A549 (cell line): ENCODE measurements around the gene CHKB. TPM values are rescaled to one million over a fixed set of nuclear protein-coding genes. Genes with fewer than 3 reads are reported as not detected.

ENCODE experiments used
- ATAC-seq, 2 experiments: fragments of 200-7000 bp in 1 of 2; fragments of >200 bp in 1 of 2; cut with Nextera tagmentation in 1 of 2; cut with Tn5 transposase in 1 of 2; 3 replicates each; pipeline versions ENCODE4 v1.8.0 to v1.9.1; 2018 to 2020; ENCODE audit warnings: mild to moderate bottlenecking in 1 of 2, moderate library complexity in 1 of 2
- CTCF ChIA-PET: fragments of 300-600 bp; sonication (Branson Sonifier 250); formaldehyde crosslinking; extraction: SDS; loops from one replicate; lab custom pipeline; 2021; ENCODE audit warnings: antibody characterized with exemption, inconsistent platforms; lab: Yijun Ruan, JAX
- POLR2A ChIA-PET: fragments of 350-600 bp; formaldehyde crosslinking; extraction: SDS; loops from one replicate; lab custom pipeline; 2021; ENCODE audit warnings: antibody characterized with exemption, inconsistent platforms; lab: Yijun Ruan, JAX
- DNase-seq, 2 experiments: peaks; one replicate each; pipeline versions ENCODE4 v3.0.0 to v3.0.0-alpha.2; 2011 to 2016; ENCODE audit warnings: low read depth in 1 of 2, low spot score in 1 of 2
- FAIRE-seq: peaks from 2 replicates; lab custom pipeline; 2011; peaks lifted over from hg19 to GRCh38; lab: Jason Lieb, UNC
- H3K27ac ChIP-seq, 2 experiments: fragments of >200 bp; sonication (Bioruptor Twin); formaldehyde crosslinking; 3 replicates each; pipeline ENCODE4 v1.5.1; 2016 to 2017
- H3K4me1 ChIP-seq: fragments of >200 bp; sonication (Bioruptor Twin); formaldehyde crosslinking; 3 replicates; pipeline ENCODE4 v1.6.1; 2016
- H3K4me2 ChIP-seq: fragments of >200 bp; sonication (Bioruptor Twin); formaldehyde crosslinking; 3 replicates; pipeline ENCODE4 v1.6.1; 2016
- H3K4me3 ChIP-seq: fragments of >200 bp; sonication (Bioruptor Twin); formaldehyde crosslinking; 3 replicates; pipeline ENCODE4 v1.5.1; 2016
- H3K9me3 ChIP-seq: fragments of >200 bp; sonication (Bioruptor Twin); formaldehyde crosslinking; 3 replicates; pipeline ENCODE4 v1.6.1; 2016
- BCL3 ChIP-seq: fragments of >200 bp; sonication (Bioruptor Twin); formaldehyde crosslinking; IDR thresholded peaks from 3 replicates; pipeline ENCODE4 v1.6.1; 2016
- BHLHE40 ChIP-seq: IDR thresholded peaks from 2 replicates; pipeline ENCODE4 v1.6.1; 2012; ENCODE audit warnings: low read depth, low read length, inconsistent platforms
- CBX2 ChIP-seq: fragments of 200-600 bp; sonication (generic); IDR thresholded peaks from 2 replicates; pipeline ENCODE4 v1.6.1; 2016; ENCODE audit warnings: low read depth, mild to moderate bottlenecking, borderline replicate concordance
- CBX8 ChIP-seq: fragments of 200-600 bp; sonication (generic); IDR thresholded peaks from 2 replicates; pipeline ENCODE4 v1.6.1; 2016
- CEBPB ChIP-seq, 2 experiments: fragments of >200 bp in 1 of 2; sonication (Bioruptor Twin) in 1 of 2; formaldehyde crosslinking in 1 of 2; IDR thresholded peaks; 2 replicates each; pipeline ENCODE4 v1.6.1; 2012 to 2016
- CHD2 ChIP-seq: fragments of 150-350 bp; IDR thresholded peaks from 2 replicates; pipeline ENCODE4 v1.6.1; 2014; ENCODE audit warnings: low read length; ENCODE audit not compliant: partially characterized antibody
- CHD4 ChIP-seq: fragments of 200-600 bp; sonication (generic); IDR thresholded peaks from 2 replicates; pipeline ENCODE4 v1.6.1; 2016; ENCODE audit warnings: antibody characterized with exemption, mild to moderate bottlenecking, borderline replicate concordance
- EHF ChIP-seq: fragments of 250-450 bp; sonication (Bioruptor Pico); IDR thresholded peaks from 2 replicates; pipeline ENCODE4 v1.5.0; 2020; ENCODE audit warnings: mild to moderate bottlenecking
- EHMT2 ChIP-seq: fragments of 200-600 bp; sonication (generic); IDR thresholded peaks from 2 replicates; pipeline ENCODE4 v1.6.1; 2016; ENCODE audit warnings: antibody characterized with exemption, low read depth, mild to moderate bottlenecking, moderate library complexity
- ELK1 ChIP-seq: fragments of 150-350 bp; IDR thresholded peaks from 2 replicates; pipeline ENCODE4 v1.6.1; 2014; ENCODE audit warnings: low read depth, mild to moderate bottlenecking, low read length
- ESRRA ChIP-seq: fragments of 150-350 bp; IDR thresholded peaks from 2 replicates; pipeline ENCODE4 v1.6.1; 2014; ENCODE audit warnings: mild to moderate bottlenecking, low read length, borderline replicate concordance
- GATA3 ChIP-seq: IDR thresholded peaks from 2 replicates; pipeline ENCODE4 v1.6.1; 2012; ENCODE audit warnings: borderline replicate concordance
- HOXA7 ChIP-seq: fragments of 250-450 bp; sonication (Bioruptor Pico); IDR thresholded peaks from 2 replicates; pipeline ENCODE4 v1.5.0; 2020; ENCODE audit warnings: mild to moderate bottlenecking, moderate library complexity
- HOXB13 ChIP-seq: fragments of 250-450 bp; sonication (Bioruptor Pico); IDR thresholded peaks from 2 replicates; pipeline ENCODE4 v1.5.0; 2020; ENCODE audit warnings: low read depth, mild to moderate bottlenecking, moderate library complexity
- HOXB5 ChIP-seq: fragments of 250-450 bp; sonication (Bioruptor Pico); IDR thresholded peaks from 2 replicates; pipeline ENCODE4 v1.5.0; 2020; ENCODE audit warnings: mild to moderate bottlenecking, moderate library complexity
- JUN ChIP-seq, 2 experiments: fragments of >200 bp; sonication (Bioruptor Twin); formaldehyde crosslinking; IDR thresholded peaks; 2 replicates in 1 of 2; 3 replicates in 1 of 2; pipeline ENCODE4 v1.6.1; 2016 to 2017
- KDM1A ChIP-seq: fragments of 200-600 bp; sonication (generic); IDR thresholded peaks from 2 replicates; pipeline ENCODE4 v1.6.1; 2016; ENCODE audit warnings: low read depth, mild to moderate bottlenecking
- MAX ChIP-seq: IDR thresholded peaks from 2 replicates; pipeline ENCODE4 v1.6.1; 2012
- MYC ChIP-seq: IDR thresholded peaks from 2 replicates; pipeline ENCODE4 v1.6.1; 2012; ENCODE audit warnings: mild to moderate bottlenecking, inconsistent platforms, low read length, improper control_type of control experiment, borderline replicate concordance
- NPAS2 ChIP-seq: fragments of 250-450 bp; sonication (Bioruptor Pico); IDR thresholded peaks from 2 replicates; pipeline ENCODE4 v1.8.0; 2022; ENCODE audit warnings: mild to moderate bottlenecking, moderate library complexity, borderline replicate concordance
- NR3C1 ChIP-seq: fragments of >200 bp; sonication (Bioruptor Twin); formaldehyde crosslinking; IDR thresholded peaks from 3 replicates; pipeline ENCODE4 v1.6.1; 2017
- POLR2A ChIP-seq: IDR thresholded peaks from 2 replicates; pipeline ENCODE4 v1.6.1; 2012; ENCODE audit warnings: mild to moderate bottlenecking, low read length
- SREBF2 ChIP-seq: fragments of 450-650 bp; IDR thresholded peaks from 2 replicates; pipeline ENCODE4 v1.6.1; 2014; ENCODE audit warnings: mild to moderate bottlenecking, moderate library complexity
- TFCP2L1 ChIP-seq: fragments of 250-450 bp; sonication (Bioruptor Pico); IDR thresholded peaks from 2 replicates; pipeline ENCODE4 v1.5.0; 2021; ENCODE audit warnings: mild to moderate bottlenecking
- ZNF302 ChIP-seq: fragments of 250-450 bp; sonication (Bioruptor Pico); IDR thresholded peaks from 2 replicates; pipeline ENCODE4 v1.9.0; 2021; ENCODE audit warnings: inconsistent platforms, mild to moderate bottlenecking, moderate library complexity
- WGBS: methylation state at CpG from one replicate; pipeline ENCODE4 v1.1.6; 2017; ENCODE audit errors: missing lambda C conversion rate; 5-methylcytosine and 5-hydroxymethylcytosine counted together
- polyA plus RNA-seq, 4 experiments: library from polyadenylated mRNA; depleted of rRNA in 3 of 4; stranded (reverse); fragments of >200 nt; fragmentation: RNase III in 1 of 4; extraction: RNeasy Plus Mini Kit Qiagen cat#74134 plus additional on column Dnase treatment in 1 of 4; gene quantifications; 2 replicates in 3 of 4; 3 replicates in 1 of 4; pipeline ENCODE4 v1.2.3, GENCODE V29; 2011 to 2017
- TF ChIP-seq, protein P1 (sequence below): fragments of 250-450 bp; sonication (Bioruptor Pico); IDR thresholded peaks from 2 replicates; pipeline ENCODE4 v1.5.0; 2021; ENCODE audit warnings: mild to moderate bottlenecking, moderate library complexity, borderline replicate concordance
- TF ChIP-seq, protein P2 (sequence below): IDR thresholded peaks from 2 replicates; pipeline ENCODE4 v1.6.1; 2012; ENCODE audit warnings: low read depth, borderline replicate concordance
- TF ChIP-seq, protein P3 (sequence below): fragments of 450-650 bp; IDR thresholded peaks from 2 replicates; pipeline ENCODE4 v1.6.1; 2014; ENCODE audit warnings: antibody characterized with exemption

CHKB gene
- polyA plus RNA-seq, 2 of the 4 experiments (the other 2 are of a cell fraction) = 16.4 to 25.8 TPM

- no peak for TF ChIP-seq SREBF2
- 0 out of 5 replicates have a peak, but pooled peaks of 1 of the 2 experiments have one; percentile 3 for TF ChIP-seq JUN (IDR thresholded peaks at IDR 0.05)
- TF ChIP-seq BCL3 = no peak
- no peak for TF ChIP-seq CBX2
- TF ChIP-seq HOXA7 = no peak
- 0 out of 2 replicates have a peak, but pooled peaks have one; percentile 14 for TF ChIP-seq HOXB5
- TF ChIP-seq CBX8 = no peak
- TF ChIP-seq EHF = no peak
- TF ChIP-seq ZNF302 (CRISPR knock-in tag) = no peak
- TF ChIP-seq EHMT2 = no peak
- no peak for TF ChIP-seq ELK1
- TF ChIP-seq ESRRA = no peak
- no peak for TF ChIP-seq CHD2
- TF ChIP-seq, protein P1, sequence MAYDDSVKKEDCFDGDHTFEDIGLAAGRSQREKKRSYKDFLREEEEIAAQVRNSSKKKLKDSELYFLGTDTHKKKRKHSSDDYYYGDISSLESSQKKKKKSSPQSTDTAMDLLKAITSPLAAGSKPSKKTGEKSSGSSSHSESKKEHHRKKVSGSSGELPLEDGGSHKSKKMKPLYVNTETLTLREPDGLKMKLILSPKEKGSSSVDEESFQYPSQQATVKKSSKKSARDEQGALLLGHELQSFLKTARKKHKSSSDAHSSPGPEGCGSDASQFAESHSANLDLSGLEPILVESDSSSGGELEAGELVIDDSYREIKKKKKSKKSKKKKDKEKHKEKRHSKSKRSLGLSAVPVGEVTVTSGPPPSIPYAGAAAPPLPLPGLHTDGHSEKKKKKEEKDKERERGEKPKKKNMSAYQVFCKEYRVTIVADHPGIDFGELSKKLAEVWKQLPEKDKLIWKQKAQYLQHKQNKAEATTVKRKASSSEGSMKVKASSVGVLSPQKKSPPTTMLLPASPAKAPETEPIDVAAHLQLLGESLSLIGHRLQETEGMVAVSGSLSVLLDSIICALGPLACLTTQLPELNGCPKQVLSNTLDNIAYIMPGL (CRISPR knock-in tag) = no peak
- TF ChIP-seq GATA3 = peak; percentile 23; the same call in 1 of the 2 replicates
- TF ChIP-seq CHD4 = no peak
- no peak for TF ChIP-seq HOXB13 (CRISPR knock-in tag)
- TF ChIP-seq, protein P2, sequence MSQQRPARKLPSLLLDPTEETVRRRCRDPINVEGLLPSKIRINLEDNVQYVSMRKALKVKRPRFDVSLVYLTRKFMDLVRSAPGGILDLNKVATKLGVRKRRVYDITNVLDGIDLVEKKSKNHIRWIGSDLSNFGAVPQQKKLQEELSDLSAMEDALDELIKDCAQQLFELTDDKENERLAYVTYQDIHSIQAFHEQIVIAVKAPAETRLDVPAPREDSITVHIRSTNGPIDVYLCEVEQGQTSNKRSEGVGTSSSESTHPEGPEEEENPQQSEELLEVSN = peak; percentile 21; the same call in 1 of the 2 replicates
- CTCF ChIA-PET = no interaction called here
- POLR2A ChIA-PET = interaction anchor here (0.7 kb wide), 1 partner anchor 9 kb away, joined by 5 read pairs; no protein-coding TSS in a partner anchor
- FAIRE-seq (no peak), DNase-seq (peak in 1 of 2 experiments; percentile 71), ATAC-seq (peak in 1 of 2 experiments; percentile 0; a peak in 2 of 6 replicates)
- Histone ChIP-seq H3K4me3 (peak overlapping the region; percentile 64), H3K9me3 (no peaks in the 10 kb centered on the region), H3K27ac (peak overlapping the region; percentile 95 to 98), H3K4me1 (peaks cover 29% of the 10 kb centered on the region), H3K4me2 (peak overlapping the region; percentile 92)
- WGBS = no CpG with 5 or more reads among the region's 21 CpGs
Measured at GRCh38 chr22:50530580-50530876, 52.1 kb downstream of the CHKB start.

GRCh38 chr22:50529897-50530579 is 52.6 kb downstream of the CHKB start, which contains the start of gene TYMP:
TSS of gene TYMP (minus strand) at chr22:50530012. CDS start at chr22:50529709, 303 bp downstream.
- no peak for FAIRE-seq
- H3K4me3 ChIP-seq = peak within 1 kb of the TSS; percentile 64
- H3K9me3 ChIP-seq = no peaks in the 10 kb centered on the region
- ChIA-PET POLR2A (interaction anchor here (1.0 kb wide), 3 partner anchors 20 to 52 kb away, joined by 3 to 4 read pairs (median 3); partner anchors contain the start of genes CHKB, LMF2 and NCAPH2), CTCF (interaction anchor here (2.0 to 3.0 kb wide), 2 partner anchors 33 to 90 kb away, joined by 4 to 19 read pairs; partner anchors contain the start of gene SYCE3)
- peaks cover 29% of the 10 kb centered on the region for H3K4me1 ChIP-seq
- peak within 1 kb of the TSS; percentile 92 for H3K4me2 ChIP-seq
- peak; percentile 20 to 38; a peak in 5 of 6 replicates for ATAC-seq
- peak; percentile 54 to 89 for DNase-seq
- peak within 1 kb of the TSS; percentile 95 to 98 for H3K27ac ChIP-seq
- no CpG with 5 or more reads among the region's 92 CpGs for WGBS
- TF ChIP-seq, protein P1 (CRISPR knock-in tag) = no peak
- no peak for TF ChIP-seq SREBF2
- TF ChIP-seq, protein P3, sequence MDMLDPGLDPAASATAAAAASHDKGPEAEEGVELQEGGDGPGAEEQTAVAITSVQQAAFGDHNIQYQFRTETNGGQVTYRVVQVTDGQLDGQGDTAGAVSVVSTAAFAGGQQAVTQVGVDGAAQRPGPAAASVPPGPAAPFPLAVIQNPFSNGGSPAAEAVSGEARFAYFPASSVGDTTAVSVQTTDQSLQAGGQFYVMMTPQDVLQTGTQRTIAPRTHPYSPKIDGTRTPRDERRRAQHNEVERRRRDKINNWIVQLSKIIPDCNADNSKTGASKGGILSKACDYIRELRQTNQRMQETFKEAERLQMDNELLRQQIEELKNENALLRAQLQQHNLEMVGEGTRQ = no peak
- peak; percentile 78; the same call in 1 of the 2 replicates for TF ChIP-seq NPAS2 (CRISPR knock-in tag)
- TF ChIP-seq MAX = peak; percentile 92
- peak; percentile 42 for TF ChIP-seq POLR2A
- TF ChIP-seq NR3C1 = no peak
- TF ChIP-seq, protein P2 = peak; percentile 76
- TF ChIP-seq MYC = no peak; the same call in 1 of the 2 replicates
- TF ChIP-seq CEBPB (IDR thresholded peaks at IDR 0.05) = peak in 1 of 2 experiments; percentile 20; a peak in 1 of 4 replicates
- no peak for TF ChIP-seq BHLHE40
- no peak for TF ChIP-seq TFCP2L1 (CRISPR knock-in tag)
- TF ChIP-seq KDM1A = no peak
- TF ChIP-seq JUN (IDR thresholded peaks at IDR 0.05) = peak in 1 of 2 experiments; percentile 73; a peak in 4 of 5 replicates
